HepG2 (cell line): ENCODE data around the gene SMIM36. TPM values are rescaled to one million over a fixed set of nuclear protein-coding genes. Genes with fewer than 3 reads are reported as not detected.
A peak's percentile ranks its signal among the peaks of the same experiment; 100 is the strongest.

Source experiments
- BRCA1 ChIP-seq: sonication (generic); formaldehyde crosslinking; IDR thresholded peaks from 2 replicates; pipeline ENCODE4 v1.4.0; 2020; ENCODE audit warnings: missing genetic modification reagents
- CBX1 ChIP-seq: IDR thresholded peaks from one replicate; pipeline ENCODE4 v1.6.1; 2016; ENCODE audit warnings: antibody characterized with exemption, low read depth
- HOXA7 ChIP-seq: sonication (generic); formaldehyde crosslinking; IDR thresholded peaks from 2 replicates; pipeline ENCODE4 v1.8.1; 2022; ENCODE audit warnings: mild to moderate bottlenecking, missing genetic modification reagents, moderate library complexity
- KAT7 ChIP-seq: IDR thresholded peaks from 2 replicates; pipeline ENCODE4 v1.6.1; 2018; ENCODE audit warnings: borderline replicate concordance, missing compliant biosample characterization
- MTA1 ChIP-seq: sonication (generic); formaldehyde crosslinking; IDR thresholded peaks from 2 replicates; pipeline ENCODE4 v1.4.0; 2020; ENCODE audit warnings: missing genetic modification reagents, mild to moderate bottlenecking, borderline replicate concordance
- NFATC3 ChIP-seq: sonication (generic); formaldehyde crosslinking; IDR thresholded peaks from 2 replicates; pipeline ENCODE4 v1.5.1; 2020; ENCODE audit warnings: mild to moderate bottlenecking, missing genetic modification reagents
- NR2F1 ChIP-seq, 2 experiments: fragments of 450-650 bp in 1 of 2; formaldehyde crosslinking in 1 of 2; IDR thresholded peaks; 2 replicates each; pipeline versions ENCODE4 v1.5.0 to v1.6.1; 2016 to 2020; ENCODE audit warnings: mild to moderate bottlenecking in 1 of 2, missing compliant biosample characterization in 1 of 2, missing genetic modification reagents in 1 of 2, moderate library complexity in 1 of 2
- PAX8 ChIP-seq: sonication (generic); formaldehyde crosslinking; IDR thresholded peaks from 2 replicates; pipeline ENCODE4 v1.8.0; 2022; ENCODE audit warnings: mild to moderate bottlenecking, missing genetic modification reagents, borderline replicate concordance
- RBFOX2 ChIP-seq: fragments of 200-400 bp; formaldehyde crosslinking; IDR thresholded peaks from 2 replicates; pipeline ENCODE4 v1.6.1; 2017; ENCODE audit warnings: low read depth, mild to moderate bottlenecking, low read length
- SNAPC2 ChIP-seq: sonication (generic); formaldehyde crosslinking; IDR thresholded peaks from 2 replicates; pipeline ENCODE4 v1.8.1; 2022; ENCODE audit warnings: mild to moderate bottlenecking, missing genetic modification reagents
- TGIF2 ChIP-seq: IDR thresholded peaks from 2 replicates; pipeline ENCODE4 v1.6.1; 2016; ENCODE audit warnings: control low read depth, missing compliant biosample characterization
- TSC22D2 ChIP-seq: sonication (generic); formaldehyde crosslinking; IDR thresholded peaks from 2 replicates; pipeline ENCODE4 v1.5.1; 2020; ENCODE audit warnings: missing genetic modification reagents, mild to moderate bottlenecking, borderline replicate concordance
- ZNF143 ChIP-seq: sonication (generic); formaldehyde crosslinking; IDR thresholded peaks from 2 replicates; pipeline ENCODE4 v1.4.0; 2020; ENCODE audit warnings: missing genetic modification reagents
- ZNF263 ChIP-seq: sonication (generic); formaldehyde crosslinking; IDR thresholded peaks from 2 replicates; pipeline ENCODE4 v1.4.0; 2020; ENCODE audit warnings: missing genetic modification reagents
- ZNF333 ChIP-seq: sonication (generic); formaldehyde crosslinking; IDR thresholded peaks from 2 replicates; pipeline ENCODE4 v1.4.0; 2020; ENCODE audit warnings: mild to moderate bottlenecking, missing genetic modification reagents, borderline replicate concordance
- ZNF343 ChIP-seq: sonication (generic); formaldehyde crosslinking; IDR thresholded peaks from 2 replicates; pipeline ENCODE4 v1.4.0; 2020; ENCODE audit warnings: mild to moderate bottlenecking, missing genetic modification reagents
- ZNF367 ChIP-seq: sonication (generic); formaldehyde crosslinking; IDR thresholded peaks from 2 replicates; pipeline ENCODE4 v1.4.0; 2020; ENCODE audit warnings: missing genetic modification reagents, borderline replicate concordance
- ZNF564 ChIP-seq: sonication (generic); formaldehyde crosslinking; IDR thresholded peaks from 2 replicates; pipeline ENCODE4 v1.8.1; 2023; ENCODE audit warnings: mild to moderate bottlenecking, missing genetic modification reagents
- ZNF569 ChIP-seq: sonication (generic); formaldehyde crosslinking; IDR thresholded peaks from 2 replicates; pipeline ENCODE4 v1.5.0; 2020; ENCODE audit warnings: mild to moderate bottlenecking, missing genetic modification reagents, moderate library complexity, borderline replicate concordance
- ZNF577 ChIP-seq: sonication (generic); formaldehyde crosslinking; IDR thresholded peaks from 2 replicates; pipeline ENCODE4 v1.4.0; 2020; ENCODE audit warnings: mild to moderate bottlenecking, low read depth, missing genetic modification reagents, borderline replicate concordance
- ZNF598 ChIP-seq: sonication (generic); formaldehyde crosslinking; IDR thresholded peaks from 2 replicates; pipeline ENCODE4 v1.5.1; 2020; ENCODE audit warnings: mild to moderate bottlenecking, missing genetic modification reagents, borderline replicate concordance
- ZNF678 ChIP-seq: sonication (generic); formaldehyde crosslinking; IDR thresholded peaks from 2 replicates; pipeline ENCODE4 v1.4.0; 2020; ENCODE audit warnings: mild to moderate bottlenecking, missing genetic modification reagents
- ZSCAN21 ChIP-seq: sonication (generic); formaldehyde crosslinking; IDR thresholded peaks from 2 replicates; pipeline ENCODE4 v1.8.0; 2022; ENCODE audit warnings: mild to moderate bottlenecking, missing genetic modification reagents, moderate library complexity, borderline replicate concordance
- polyA plus RNA-seq, 8 experiments: library from polyadenylated mRNA; depleted of rRNA in 3 of 8; stranded (reverse) in 7 of 8; unstranded in 1 of 8; fragments of >200 nt; fragmentation: Illumina TruSeq in 4 of 8; extraction: Trizol in 4 of 8; gene quantifications; 2 replicates each; pipeline versions ENCODE4 v1.2.1 to v1.2.3, GENCODE V29; 2011 to 2016; ENCODE audit warnings: low read depth in 4 of 8, missing spikeins in 1 of 8, mixed read lengths in 1 of 8; ENCODE audit not compliant: insufficient read depth in 1 of 8
- total RNA-seq, 5 experiments: library from RNA; depleted of rRNA; stranded (reverse); fragments of >200 nt; fragmentation: Illumina TruSeq; extraction: Trizol; gene quantifications; 2 replicates each; pipeline ENCODE4 v1.2.3, GENCODE V29; 2016; ENCODE audit warnings: low read depth in 1 of 5
- TF ChIP-seq, protein P1 (sequence below): sonication (generic); formaldehyde crosslinking; IDR thresholded peaks from 2 replicates; pipeline ENCODE4 v1.4.0; 2020; ENCODE audit warnings: missing genetic modification reagents
- TF ChIP-seq, protein P2 (sequence below): sonication (generic); formaldehyde crosslinking; IDR thresholded peaks from 2 replicates; pipeline ENCODE4 v1.8.1; 2023; ENCODE audit warnings: mild to moderate bottlenecking, inconsistent platforms, moderate library complexity, missing genetic modification reagents, borderline replicate concordance
- TF ChIP-seq, protein P3 (sequence below): sonication (generic); formaldehyde crosslinking; IDR thresholded peaks from 2 replicates; pipeline ENCODE4 v1.5.0; 2020; ENCODE audit warnings: missing genetic modification reagents
- TF ChIP-seq, protein P4 (sequence below): sonication (generic); formaldehyde crosslinking; IDR thresholded peaks from 2 replicates; pipeline ENCODE4 v1.4.0; 2020; ENCODE audit warnings: missing genetic modification reagents

The SMIM36 gene
- total and polyA plus RNA-seq, 2 of the 13 experiments (the other 11 are each of a cell fraction or from before 2014, with no cell fraction given) = not detected

DNA sequence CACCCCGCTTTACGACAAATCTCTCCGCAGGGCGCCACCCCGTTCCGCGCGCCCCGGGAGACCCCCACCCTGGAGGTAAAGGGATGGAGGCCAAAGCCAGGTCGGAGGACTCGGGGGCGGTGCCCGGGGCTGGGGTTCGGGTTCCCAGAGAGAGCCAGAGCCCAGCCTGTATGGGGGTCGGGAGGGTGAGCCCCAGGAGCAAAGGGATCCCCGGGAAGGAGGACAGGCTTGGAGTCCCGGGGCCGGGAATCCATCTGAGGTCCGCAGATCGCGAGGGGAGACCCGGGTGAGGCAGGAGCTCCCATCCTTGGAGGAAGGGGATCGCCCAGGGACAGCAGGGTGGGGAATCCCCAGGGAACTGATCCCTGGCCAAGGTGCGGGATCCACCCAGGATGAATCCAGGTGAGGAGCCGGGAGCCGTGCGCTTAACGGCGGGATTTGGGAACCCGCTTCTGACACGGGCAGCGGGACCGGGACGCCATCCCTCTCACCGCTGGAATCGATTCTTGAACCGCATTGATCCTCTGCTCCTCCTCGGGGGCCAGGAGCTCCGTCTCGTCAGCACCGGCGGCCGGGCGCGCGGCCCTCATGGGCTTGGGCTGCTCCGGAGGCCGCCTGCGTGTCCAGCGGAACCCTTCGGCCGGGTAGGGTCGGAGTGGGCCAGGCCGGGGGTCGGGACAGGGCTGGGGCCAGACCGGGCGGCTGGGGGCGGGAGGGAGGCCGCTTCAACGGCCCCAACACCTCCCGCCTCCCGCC is 89.9 kb downstream of the SMIM36 start, which contains the start of gene MMD (continued):
- TF ChIP-seq RBFOX2 (peak; percentile 96), NFATC3 (CRISPR knock-in tag) (no peak), CBX1 (no peak), ZNF577 (CRISPR knock-in tag) (0 out of 2 replicates have a peak, but pooled peaks have one; percentile 19), HOXA7 (CRISPR knock-in tag) (no peak), PAX8 (CRISPR knock-in tag) (no peak; the same call in 1 of the 2 replicates), BRCA1 (CRISPR knock-in tag) (no peak), ZNF143 (CRISPR knock-in tag) (peak; percentile 29; the same call in 1 of the 2 replicates), ZNF333 (CRISPR knock-in tag) (no peak), KAT7 (CRISPR knock-in tag) (no peak; the same call in 1 of the 2 replicates), ZSCAN21 (CRISPR knock-in tag) (no peak; the same call in 1 of the 2 replicates), TSC22D2 (CRISPR knock-in tag) (no peak; the same call in 1 of the 2 replicates), NR2F1 (CRISPR knock-in tag; IDR thresholded peaks at IDR 0.05) (no peak), ZNF564 (CRISPR knock-in tag) (peak; percentile 38; the same call in 1 of the 2 replicates), ZNF569 (CRISPR knock-in tag) (no peak), TGIF2 (CRISPR knock-in tag) (no peak), ZNF343 (CRISPR knock-in tag) (no peak), MTA1 (peak; percentile 50; the same call in 1 of the 2 replicates), ZNF367 (no peak), ZNF263 (CRISPR knock-in tag) (peak; percentile 45), ZNF678 (CRISPR knock-in tag) (0 out of 2 replicates have a peak, but pooled peaks have one; percentile 38), ZNF598 (CRISPR knock-in tag) (0 out of 2 replicates have a peak, but pooled peaks have one; percentile 19), SNAPC2 (CRISPR knock-in tag) (no peak)
- TF ChIP-seq, protein P1, sequence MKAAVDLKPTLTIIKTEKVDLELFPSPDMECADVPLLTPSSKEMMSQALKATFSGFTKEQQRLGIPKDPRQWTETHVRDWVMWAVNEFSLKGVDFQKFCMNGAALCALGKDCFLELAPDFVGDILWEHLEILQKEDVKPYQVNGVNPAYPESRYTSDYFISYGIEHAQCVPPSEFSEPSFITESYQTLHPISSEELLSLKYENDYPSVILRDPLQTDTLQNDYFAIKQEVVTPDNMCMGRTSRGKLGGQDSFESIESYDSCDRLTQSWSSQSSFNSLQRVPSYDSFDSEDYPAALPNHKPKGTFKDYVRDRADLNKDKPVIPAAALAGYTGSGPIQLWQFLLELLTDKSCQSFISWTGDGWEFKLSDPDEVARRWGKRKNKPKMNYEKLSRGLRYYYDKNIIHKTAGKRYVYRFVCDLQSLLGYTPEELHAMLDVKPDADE (CRISPR knock-in tag) = no peak
- TF ChIP-seq, protein P2, sequence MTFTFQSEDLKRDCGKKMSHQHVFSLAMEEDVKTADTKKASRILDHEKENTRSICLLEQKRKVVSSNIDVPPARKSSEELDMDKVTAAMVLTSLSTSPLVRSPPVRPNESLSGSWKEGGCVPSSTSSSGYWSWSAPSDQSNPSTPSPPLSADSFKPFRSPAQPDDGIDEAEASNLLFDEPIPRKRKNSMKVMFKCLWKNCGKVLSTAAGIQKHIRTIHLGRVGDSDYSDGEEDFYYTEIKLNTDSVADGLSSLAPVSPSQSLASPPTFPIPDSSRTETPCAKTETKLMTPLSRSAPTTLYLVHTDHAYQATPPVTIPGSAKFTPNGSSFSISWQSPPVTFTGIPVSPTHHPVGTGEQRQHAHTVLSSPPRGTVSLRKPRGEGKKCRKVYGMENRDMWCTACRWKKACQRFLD = no peak
- TF ChIP-seq, protein P3, sequence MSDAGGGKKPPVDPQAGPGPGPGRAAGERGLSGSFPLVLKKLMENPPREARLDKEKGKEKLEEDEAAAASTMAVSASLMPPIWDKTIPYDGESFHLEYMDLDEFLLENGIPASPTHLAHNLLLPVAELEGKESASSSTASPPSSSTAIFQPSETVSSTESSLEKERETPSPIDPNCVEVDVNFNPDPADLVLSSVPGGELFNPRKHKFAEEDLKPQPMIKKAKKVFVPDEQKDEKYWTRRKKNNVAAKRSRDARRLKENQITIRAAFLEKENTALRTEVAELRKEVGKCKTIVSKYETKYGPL (CRISPR knock-in tag) = 0 out of 2 replicates have a peak, but pooled peaks have one; percentile 11
- TF ChIP-seq, protein P4, sequence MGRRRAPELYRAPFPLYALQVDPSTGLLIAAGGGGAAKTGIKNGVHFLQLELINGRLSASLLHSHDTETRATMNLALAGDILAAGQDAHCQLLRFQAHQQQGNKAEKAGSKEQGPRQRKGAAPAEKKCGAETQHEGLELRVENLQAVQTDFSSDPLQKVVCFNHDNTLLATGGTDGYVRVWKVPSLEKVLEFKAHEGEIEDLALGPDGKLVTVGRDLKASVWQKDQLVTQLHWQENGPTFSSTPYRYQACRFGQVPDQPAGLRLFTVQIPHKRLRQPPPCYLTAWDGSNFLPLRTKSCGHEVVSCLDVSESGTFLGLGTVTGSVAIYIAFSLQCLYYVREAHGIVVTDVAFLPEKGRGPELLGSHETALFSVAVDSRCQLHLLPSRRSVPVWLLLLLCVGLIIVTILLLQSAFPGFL (CRISPR knock-in tag) = no peak
